SK-MEL-5 (cell line): ENCODE data around the gene LILRB5. TPM values are rescaled to one million over a fixed set of nuclear protein-coding genes. Genes with fewer than 3 reads are reported as not detected.
A peak's percentile ranks its signal among the peaks of the same experiment; 100 is the strongest.
"Not testable (repeated sequence)": the region's sequence is repeated elsewhere in the genome, so short reads cannot be mapped to it uniquely, and the experiment has no call there.

Experiments
- DNase-seq: peaks from one replicate; pipeline ENCODE4 v3.0.0-alpha.2; 2016; ENCODE audit warnings: low read depth, low spot score
- in situ Hi-C: cut with HindIII; loops from 2 replicates; pipeline ENCODE4 v1.10.0; 2016; ENCODE audit warnings: low sequenced_read_pairs, high pct_unique_total_duplicates, low pct_unique_long_range_greater_than_20kb
- total RNA-seq: library from RNA; depleted of rRNA; stranded (reverse); fragments of >200 nt; shearing (Covaris generic); gene quantifications from 2 replicates; pipeline ENCODE4 v1.2.3, GENCODE V29; 2014

The LILRB5 gene
- total RNA-seq, 1 experiment from 2014 or later: not detected

GRCh38 chr19:54279406-54279962, 22.4 kb upstream of the LILRB5 start:
- no peak for DNase-seq
- in situ Hi-C loops: no loop called here

- in situ Hi-C loops, DNase-seq: not testable (repeated sequence)
Observed at GRCh38 chr19:54278571-54279195, 21.6 kb upstream of the LILRB5 start.

DNA sequence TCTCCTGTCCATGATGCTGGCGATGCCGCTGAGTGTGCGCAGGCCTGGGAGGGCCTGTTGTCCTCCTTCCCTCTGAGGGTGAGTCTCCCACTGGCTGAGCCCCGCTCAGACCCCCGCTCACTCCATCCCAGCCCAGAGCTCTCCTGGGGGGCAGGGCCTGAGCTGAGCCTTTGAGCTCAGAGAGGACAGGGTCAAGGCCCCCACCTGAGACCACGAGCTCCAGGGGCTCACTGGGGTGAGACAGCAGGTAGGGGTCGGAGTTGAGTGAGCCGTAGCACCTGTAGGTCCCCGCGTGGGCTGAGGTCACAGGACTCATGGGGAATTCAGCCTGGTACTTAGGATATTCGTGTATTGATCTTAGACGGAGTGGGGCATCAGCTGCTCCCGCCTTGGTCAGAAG, 21.0 kb upstream of the LILRB5 start:
- DNase-seq, in situ Hi-C loops: not testable (repeated sequence)

DNA sequence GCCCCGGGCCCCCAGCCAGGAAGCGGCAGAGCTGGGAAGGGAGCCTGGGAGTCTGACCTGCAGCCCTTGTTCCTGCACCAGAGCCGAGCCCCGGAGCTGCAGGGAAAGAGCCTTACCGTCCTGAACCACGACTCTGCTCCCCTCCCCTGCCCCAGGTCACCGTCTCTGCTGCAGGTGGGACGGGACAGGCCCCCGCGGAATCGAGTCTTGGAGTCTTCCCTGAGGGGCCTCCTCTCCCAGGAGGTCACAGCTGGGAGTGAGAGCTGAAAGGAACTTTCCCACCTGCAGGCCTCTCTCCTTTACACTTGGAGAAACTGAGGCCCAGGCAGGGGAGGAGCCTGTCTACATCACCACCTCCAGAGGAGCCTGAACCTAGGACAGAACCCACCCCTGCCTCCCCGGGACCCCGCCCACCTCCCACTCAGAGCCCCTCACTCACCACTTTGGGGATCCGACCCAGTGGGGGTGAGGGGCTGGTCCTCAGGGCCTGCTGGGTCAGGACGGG, 20.1 kb upstream of the LILRB5 start:
- in situ Hi-C loops, DNase-seq: not testable (repeated sequence)

- no peak for DNase-seq
- in situ Hi-C loops: no loop called here
Observed at GRCh38 chr19:54275951-54276350, 18.9 kb upstream of the LILRB5 start.

GRCh38 chr19:54274516-54274915, 17.4 kb upstream of the LILRB5 start:
- DNase-seq, in situ Hi-C loops: not testable (repeated sequence)

- in situ Hi-C loops: no loop called here
- DNase-seq: no peak
Observed at GRCh38 chr19:54273821-54274220, 16.7 kb upstream of the LILRB5 start.

- DNase-seq, in situ Hi-C loops: not testable (repeated sequence)
Observed at GRCh38 chr19:54272181-54272580, 15.1 kb upstream of the LILRB5 start.

- in situ Hi-C loops, DNase-seq: not testable (repeated sequence)
Observed at GRCh38 chr19:54271587-54271986, 14.5 kb upstream of the LILRB5 start.

- no peak for DNase-seq
- in situ Hi-C loops: no loop called here
Observed at GRCh38 chr19:54271106-54271505, 14.0 kb upstream of the LILRB5 start.

DNA sequence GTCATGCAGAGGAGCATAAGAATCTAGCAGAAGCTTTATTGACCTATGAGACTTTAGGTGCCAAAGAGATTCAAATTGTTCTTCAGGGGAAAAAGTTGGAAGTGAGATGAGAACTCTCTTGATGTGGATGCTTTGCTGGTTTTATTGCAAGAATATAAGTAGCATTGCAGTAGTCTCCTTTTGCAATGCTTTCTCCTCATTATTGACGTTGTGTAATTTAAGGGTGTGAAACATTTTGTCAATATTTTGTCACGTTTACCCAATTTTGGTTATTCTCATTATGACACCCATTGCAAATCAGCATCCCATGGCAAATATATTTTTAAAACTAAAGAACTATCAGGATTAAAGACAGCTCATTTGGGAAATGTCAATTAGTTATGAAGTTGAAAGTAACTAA, 11.9 kb upstream of the LILRB5 start:
- in situ Hi-C loops: no loop called here
- no peak for DNase-seq

DNA sequence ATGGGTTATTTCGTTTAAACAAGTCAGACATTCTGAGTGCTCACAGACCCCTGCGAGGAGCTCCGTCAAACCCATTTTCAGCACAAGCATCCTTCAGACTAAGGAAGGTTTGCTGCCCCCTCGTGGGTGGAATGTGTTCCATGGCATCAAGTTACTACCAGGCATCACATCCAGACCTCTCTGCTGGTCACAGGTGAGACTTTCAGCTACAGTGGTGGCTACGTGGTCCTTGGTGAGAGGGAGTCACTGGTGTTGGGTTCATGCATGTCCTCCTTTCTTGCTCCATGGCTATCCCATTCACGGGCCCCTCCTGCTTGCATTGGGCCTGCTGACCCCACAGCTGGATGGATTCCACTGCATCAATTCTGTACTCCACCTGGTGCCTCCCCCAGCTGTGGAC, 9.1 kb upstream of the LILRB5 start:
- peak; percentile 78 for DNase-seq
- in situ Hi-C loops: no loop called here

- DNase-seq: no peak
- in situ Hi-C loops: no loop called here
Observed at GRCh38 chr19:54262470-54262869, 5.4 kb upstream of the LILRB5 start.

DNA sequence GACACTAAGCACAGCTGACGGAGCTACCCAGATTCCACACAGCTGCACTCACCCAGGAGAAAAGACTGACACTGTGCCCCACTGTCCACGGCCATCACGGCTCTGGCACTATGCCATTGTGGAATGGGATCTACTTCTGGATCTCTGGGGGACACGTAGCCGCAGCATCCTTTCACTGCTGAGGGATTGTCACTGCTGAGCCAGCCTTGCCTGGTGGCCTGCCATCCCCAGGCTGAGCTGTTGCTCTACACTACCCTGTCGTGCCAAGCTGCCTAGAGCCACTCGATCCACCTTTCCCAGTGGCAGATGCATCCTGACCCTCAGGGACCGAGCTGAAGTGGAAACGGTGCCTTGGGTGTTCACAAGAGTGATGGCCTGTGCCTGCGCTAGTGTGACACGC, 5.0 kb upstream of the LILRB5 start:
- in situ Hi-C loops: no loop called here
- no peak for DNase-seq

- no peak for DNase-seq
- in situ Hi-C loops: no loop called here
Observed at GRCh38 chr19:54256250-54257115, 590 bp downstream of the LILRB5 start.

- in situ Hi-C loops: no loop called here
- no peak for DNase-seq
Observed at GRCh38 chr19:54255105-54255775, 1.8 kb downstream of the LILRB5 start.

GRCh38 chr19:54254195-54254906, 2.7 kb downstream of the LILRB5 start:
- DNase-seq: no peak
- in situ Hi-C loops: no loop called here
